ENCODE data around the gene ATRAID.

Gene ATRAID

GRCh38 chr2:27225526-27225925 lies 13.7 kb downstream of the ATRAID start:
- Histone ChIP-seq H3K9me3 (ENCODE audit: insufficient read depth, low read length) (no peaks in the 10 kb centered on the region), H3K4me3 (ENCODE audit: insufficient read depth, low read length, poor library complexity, severe bottlenecking) (no peak overlapping the region), H2AFZ (ENCODE audit: low read depth, low read length, severe bottlenecking) (no peak overlapping the region), H3K9ac (ENCODE audit: low read length) (no peak overlapping the region), H3K27me3 (ENCODE audit: low read length) (no peaks in the 10 kb centered on the region), H3K9me2 (replicated peaks; ENCODE audit: insufficient read depth, low read length) (no peaks in the 10 kb centered on the region), H3F3A (ENCODE audit: insufficient read depth) (peaks cover 4% of the 10 kb centered on the region; the same call in 1 of the 2 replicates), H3K27ac (ENCODE audit: low read depth, low read length) (no peak overlapping the region), H3K79me2 (ENCODE audit: insufficient read depth, low read length) (0 out of 2 replicates have a peak, but pooled peaks cover 17% of the 10 kb centered on the region), H3K36me3 (ENCODE audit: low read length) (peaks cover 33% of the 10 kb centered on the region), H4K20me1 (ENCODE audit: low read depth, low read length) (0 out of 2 replicates have a peak, but pooled peaks cover 3% of the 10 kb centered on the region), H3K4me2 (ENCODE audit: low read depth, low read length, poor library complexity, severe bottlenecking) (no peak overlapping the region)
- TF ChIP-seq CTCF (IDR thresholded peaks at IDR 0.05; ENCODE audit: insufficient read depth, low read length, poor library complexity, severe bottlenecking) (no peak), EZH2phosphoT487 (conservative IDR thresholded peaks at IDR 0.05; ENCODE audit: low read length) (no peak)

- Histone ChIP-seq H3K27ac (ENCODE audit: low read depth, low read length) (no peak overlapping the region), H3K9ac (ENCODE audit: low read length) (no peak overlapping the region), H3K9me3 (ENCODE audit: insufficient read depth, low read length) (no peaks in the 10 kb centered on the region), H2AFZ (ENCODE audit: low read depth, low read length, severe bottlenecking) (no peak overlapping the region), H3F3A (ENCODE audit: insufficient read depth) (peaks cover 4% of the 10 kb centered on the region; the same call in 1 of the 2 replicates), H3K79me2 (ENCODE audit: insufficient read depth, low read length) (0 out of 2 replicates have a peak, but pooled peaks cover 3% of the 10 kb centered on the region), H4K20me1 (ENCODE audit: low read depth, low read length) (0 out of 2 replicates have a peak, but pooled peaks cover 3% of the 10 kb centered on the region), H3K27me3 (ENCODE audit: low read length) (no peaks in the 10 kb centered on the region), H3K36me3 (ENCODE audit: low read length) (peaks cover 22% of the 10 kb centered on the region), H3K9me2 (replicated peaks; ENCODE audit: insufficient read depth, low read length) (no peaks in the 10 kb centered on the region), H3K4me2 (ENCODE audit: low read depth, low read length, poor library complexity, severe bottlenecking) (no peak overlapping the region), H3K4me3 (ENCODE audit: insufficient read depth, low read length, poor library complexity, severe bottlenecking) (no peak overlapping the region)
- TF ChIP-seq EZH2phosphoT487 (conservative IDR thresholded peaks at IDR 0.05; ENCODE audit: low read length) (no peak), CTCF (IDR thresholded peaks at IDR 0.05; ENCODE audit: insufficient read depth, low read length, poor library complexity, severe bottlenecking) (no peak)
Observed at GRCh38 chr2:27227501-27227900, 15.7 kb downstream of the ATRAID start.

DNA sequence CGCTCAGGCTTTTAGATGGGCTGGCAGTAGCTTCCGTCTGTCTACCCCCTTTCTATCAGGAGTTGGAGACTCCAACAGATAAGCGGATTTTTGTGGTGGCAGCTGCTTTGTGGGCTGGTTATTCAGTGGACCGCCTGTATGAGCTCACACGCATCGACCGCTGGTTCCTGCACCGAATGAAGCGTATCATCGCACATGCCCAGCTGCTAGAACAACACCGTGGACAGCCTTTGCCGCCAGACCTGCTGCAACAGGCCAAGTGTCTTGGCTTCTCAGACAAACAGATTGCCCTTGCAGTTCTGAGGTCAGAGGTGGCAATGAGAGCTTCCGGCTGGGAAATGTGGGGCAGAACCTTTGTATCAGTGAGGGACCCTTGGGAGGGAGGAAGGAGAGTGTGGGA lies 20.1 kb downstream of the ATRAID start:
- TF ChIP-seq EZH2phosphoT487 (conservative IDR thresholded peaks at IDR 0.05; ENCODE audit: low read length): no peak
- TF ChIP-seq CTCF (IDR thresholded peaks at IDR 0.05; ENCODE audit: insufficient read depth, low read length, poor library complexity, severe bottlenecking): no peak
- H3K27me3 ChIP-seq (ENCODE audit: low read length): no peaks in the 10 kb centered on the region
- no peak overlapping the region for H3K27ac ChIP-seq (ENCODE audit: low read depth, low read length)
- H4K20me1 ChIP-seq (ENCODE audit: low read depth, low read length): 0 out of 2 replicates have a peak, but pooled peaks cover 3% of the 10 kb centered on the region
- H3K4me3 ChIP-seq (ENCODE audit: insufficient read depth, low read length, poor library complexity, severe bottlenecking): no peak overlapping the region
- peaks cover 4% of the 10 kb centered on the region; the same call in 1 of the 2 replicates for H3F3A ChIP-seq (ENCODE audit: insufficient read depth)
- no peak overlapping the region for H3K4me2 ChIP-seq (ENCODE audit: low read depth, low read length, poor library complexity, severe bottlenecking)
- H3K79me2 ChIP-seq (ENCODE audit: insufficient read depth, low read length): 0 out of 2 replicates have a peak, but pooled peaks cover 3% of the 10 kb centered on the region
- H3K9me2 ChIP-seq (replicated peaks; ENCODE audit: insufficient read depth, low read length): no peaks in the 10 kb centered on the region
- H3K9ac ChIP-seq (ENCODE audit: low read length): no peak overlapping the region
- H3K9me3 ChIP-seq (ENCODE audit: insufficient read depth, low read length): no peaks in the 10 kb centered on the region
- H2AFZ ChIP-seq (ENCODE audit: low read depth, low read length, severe bottlenecking): no peak overlapping the region
- H3K36me3 ChIP-seq (ENCODE audit: low read length): peaks cover 24% of the 10 kb centered on the region

Data from SU-DHL-6 (cell line).